HFF-Myc (cell line): ENCODE measurements around the gene CLDN9.

Experiments used
- DNase-seq: peaks from one replicate; pipeline ENCODE4 v3.0.0-alpha.2; 2011; ENCODE audit warnings: low read depth; ENCODE audit errors: extremely low read depth
- H3K4me3 ChIP-seq: replicated peaks from 2 replicates; pipeline ENCODE4 v1.5.1; 2011; ENCODE audit warnings: low read depth, mild to moderate bottlenecking, control low read depth, low read length
- CTCF ChIP-seq: IDR thresholded peaks from 2 replicates; pipeline ENCODE4 v1.5.1; 2012; ENCODE audit warnings: mild to moderate bottlenecking, low read depth, low read length, control low read depth; ENCODE audit errors: missing control alignments

CLDN9 gene

GRCh38 chr16:2999929-3000328 is 12.8 kb upstream of the CLDN9 start:
- no peak for DNase-seq

GRCh38 chr16:3000540-3000939 is 12.2 kb upstream of the CLDN9 start:
- TF ChIP-seq CTCF, result no peak
- no peak for DNase-seq
- no peak overlapping the region for H3K4me3 ChIP-seq

More at GRCh38 chr16:2999929-3000328, 12.8 kb upstream of the CLDN9 start:
- TF ChIP-seq CTCF, result no peak
- H3K4me3 ChIP-seq, result no peak overlapping the region

GRCh38 chr16:3001316-3001715 is 11.4 kb upstream of the CLDN9 start:
- DNase-seq, result no peak
- H3K4me3 ChIP-seq, result no peak overlapping the region
- no peak for TF ChIP-seq CTCF

GRCh38 chr16:3003582-3004270 is 9.0 kb upstream of the CLDN9 start:
- DNase-seq, result peak; percentile 96
- no peak overlapping the region for H3K4me3 ChIP-seq
- peak; percentile 56 for TF ChIP-seq CTCF

GRCh38 chr16:3004319-3004718 is 8.4 kb upstream of the CLDN9 start:
- DNase-seq, result no peak
- no peak for TF ChIP-seq CTCF
- H3K4me3 ChIP-seq, result no peak overlapping the region

- H3K4me3 ChIP-seq, result no peak overlapping the region
These were observed 7.9 kb upstream of the CLDN9 start for GRCh38 chr16:3004781-3005284.

More at GRCh38 chr16:3004781-3005284, 7.9 kb upstream of the CLDN9 start:
- no peak for DNase-seq
- TF ChIP-seq CTCF, result no peak
